GM06990 (cell line): ENCODE measurements around the gene TEKT5.

ENCODE experiments used
- DNase-seq: peaks from one replicate; pipeline ENCODE4 v3.0.0-alpha.2; 2011; ENCODE audit not compliant: insufficient read length; ENCODE audit errors: extremely low read depth
- H3K27me3 ChIP-seq: replicated peaks from 2 replicates; pipeline ENCODE4 v1.6.0; 2011; ENCODE audit warnings: low read length; ENCODE audit not compliant: control insufficient read depth, insufficient read depth
- H3K36me3 ChIP-seq: 2 replicates; pipeline ENCODE4 v1.5.1; 2011; ENCODE audit warnings: low read length; ENCODE audit not compliant: control insufficient read depth, insufficient read depth
- H3K4me3 ChIP-seq: replicated peaks from 2 replicates; pipeline ENCODE4 v1.5.1; 2011; ENCODE audit warnings: low read depth, mild to moderate bottlenecking, control low read depth, low read length
- CTCF ChIP-seq: IDR thresholded peaks from 2 replicates; pipeline ENCODE4 v1.5.1; 2011; ENCODE audit warnings: low read length, control low read depth, mild to moderate bottlenecking, inconsistent platforms; ENCODE audit not compliant: insufficient read depth, poor library complexity, severe bottlenecking

Gene TEKT5

DNA sequence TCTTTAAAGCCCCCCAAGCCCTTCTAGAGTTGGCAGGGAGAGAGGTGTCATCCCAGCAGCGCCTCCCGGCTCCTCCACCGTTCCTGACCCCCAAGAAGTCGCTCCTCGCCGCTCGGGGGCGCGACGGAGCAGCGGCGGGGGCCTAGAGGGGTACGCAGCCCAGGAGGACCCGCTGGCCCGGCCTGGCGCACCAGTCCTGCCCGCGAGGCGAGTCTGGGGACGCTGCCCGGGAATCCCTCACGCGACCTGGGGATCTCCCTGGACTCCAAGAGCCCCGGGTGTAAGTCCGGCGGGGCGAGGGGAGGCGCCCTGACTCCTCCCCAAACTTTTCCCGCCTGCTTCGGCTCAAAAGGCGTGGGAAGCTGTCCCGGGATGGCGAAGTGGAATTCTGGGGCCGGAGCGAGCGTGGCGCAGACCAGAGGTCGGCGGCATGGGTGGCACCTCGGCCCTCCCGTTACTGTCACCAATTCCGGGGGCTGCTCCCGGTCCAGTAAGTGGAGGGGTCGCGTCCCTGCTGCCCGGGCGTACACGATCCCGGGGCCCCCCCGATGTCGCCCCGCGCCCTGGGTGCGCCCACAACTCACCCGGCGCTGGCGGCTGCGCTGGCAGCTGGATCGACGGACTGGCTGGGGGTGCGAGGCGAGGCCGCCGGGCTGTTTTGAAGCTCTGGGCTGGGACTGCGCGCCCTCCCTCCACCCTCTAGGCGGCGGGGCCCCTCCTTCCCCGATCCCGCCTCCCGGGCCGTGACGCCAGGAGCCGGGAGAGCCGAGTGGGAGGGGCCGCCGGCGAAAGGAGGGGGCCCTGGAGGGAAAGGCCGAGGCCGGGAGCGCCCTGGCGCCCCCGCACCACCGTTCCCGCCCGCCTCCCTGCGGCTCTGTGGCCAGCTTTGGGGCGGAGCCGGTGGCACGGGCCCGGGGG lies 114.5 kb downstream of the TEKT5 start, which contains the start of gene EMP2:
TSS of gene EMP2 (minus strand) at position 634 of the 918 bp plus-strand sequence. CDS start 32,981 bp downstream, outside the sequence.
- no peak for DNase-seq
- TF ChIP-seq CTCF = no peak
- peak within 1 kb of the TSS; percentile 28 for H3K4me3 ChIP-seq
- H3K27me3 ChIP-seq = peaks cover 6% of the 10 kb centered on the region
- no peaks in the 10 kb centered on the region for H3K36me3 ChIP-seq

GRCh38 chr16:10579575-10579964 lies 115.2 kb downstream of the TEKT5 start:
- DNase-seq = no peak
- peaks cover 6% of the 10 kb centered on the region for H3K27me3 ChIP-seq
- no peaks in the 10 kb centered on the region for H3K36me3 ChIP-seq
- TF ChIP-seq CTCF = no peak
- no peak overlapping the region for H3K4me3 ChIP-seq

DNA sequence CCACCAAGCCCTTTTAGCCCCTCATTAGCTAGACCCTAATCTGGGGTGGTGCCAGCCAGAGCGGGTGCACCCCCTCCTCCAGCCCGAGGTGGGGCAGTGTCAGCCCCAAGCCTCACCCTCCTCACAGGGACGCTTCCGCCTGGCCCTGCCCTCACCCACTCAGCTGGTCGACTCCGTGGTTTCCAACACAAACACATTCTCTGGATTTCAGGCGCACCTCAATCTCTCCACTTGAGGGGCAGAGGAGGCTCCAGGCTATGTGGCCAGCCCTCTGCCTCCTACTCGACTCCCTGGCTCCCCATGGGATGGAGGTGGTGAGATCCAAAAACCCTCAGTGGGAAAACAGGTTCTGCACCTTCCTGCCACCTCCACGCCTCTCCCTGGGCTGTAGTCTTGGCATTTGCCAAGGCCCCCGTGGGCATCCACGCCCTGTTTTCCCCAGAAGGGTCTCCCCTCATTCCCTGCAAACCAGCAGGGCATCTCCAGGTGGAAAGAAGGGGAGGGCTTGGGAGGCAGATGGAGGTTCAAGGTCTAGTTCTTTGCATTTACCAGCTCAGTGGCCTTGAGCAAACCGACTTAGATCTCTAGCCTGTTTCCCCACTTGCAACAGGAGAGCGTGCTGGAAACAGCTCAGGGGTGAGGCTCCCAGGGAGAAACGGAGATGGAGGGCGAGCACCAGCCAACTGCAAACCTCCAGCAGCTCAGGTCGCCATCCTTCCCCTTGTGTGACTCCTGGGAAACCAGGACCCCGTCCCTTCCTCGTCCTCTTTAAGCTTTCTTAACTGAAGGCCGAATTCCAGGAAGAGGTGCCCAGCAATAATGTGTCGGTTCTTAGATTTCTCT lies 116.0 kb downstream of the TEKT5 start:
- Histone ChIP-seq H3K27me3 (peaks cover 6% of the 10 kb centered on the region), H3K36me3 (no peaks in the 10 kb centered on the region), H3K4me3 (no peak overlapping the region)
- TF ChIP-seq CTCF = no peak
- no peak for DNase-seq
